Measurements from ENCODE around the gene DISC1.
"Not testable (repeated sequence)": the region's sequence is repeated elsewhere in the genome, so short reads cannot be mapped to it uniquely, and the experiment has no call there.

The DISC1 gene

DNA sequence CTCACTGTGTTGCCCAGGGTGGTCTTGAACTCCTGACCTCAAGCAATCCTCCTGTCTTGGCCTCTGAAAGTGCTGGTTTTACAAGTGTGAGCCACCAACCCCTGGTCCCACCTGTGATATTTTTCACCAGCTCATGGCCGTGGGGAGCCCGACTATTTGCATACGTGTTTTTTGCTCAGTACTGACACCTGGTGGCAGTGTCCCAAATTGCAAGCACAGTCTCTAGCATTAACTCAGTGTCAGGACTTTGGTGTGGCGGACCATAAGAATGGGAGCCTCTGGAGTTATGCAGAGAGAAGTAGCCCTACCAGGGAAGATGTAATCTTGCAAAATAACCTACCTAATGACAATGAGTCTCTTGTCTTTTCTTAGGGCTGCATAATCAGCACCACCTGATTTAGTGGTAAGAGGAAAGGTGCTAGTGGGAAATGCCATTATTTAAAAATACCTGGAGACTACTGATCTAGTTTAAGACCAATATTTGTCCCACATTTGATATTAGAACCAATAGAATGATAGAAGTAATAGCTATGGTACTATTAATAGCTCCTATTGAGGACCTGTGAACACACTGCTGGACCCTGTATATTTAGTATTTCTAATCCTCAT lies 305.4 kb downstream of the DISC1 start:
- DNase-seq (ENCODE audit: low spot score) = no peak

GRCh38 chr1:231933711-231934626 lies 307.4 kb downstream of the DISC1 start:
- DNase-seq (ENCODE audit: low spot score) = no peak

- no peak for DNase-seq (ENCODE audit: low spot score)
These were observed 308.2 kb downstream of the DISC1 start for GRCh38 chr1:231934797-231935196.

DNA sequence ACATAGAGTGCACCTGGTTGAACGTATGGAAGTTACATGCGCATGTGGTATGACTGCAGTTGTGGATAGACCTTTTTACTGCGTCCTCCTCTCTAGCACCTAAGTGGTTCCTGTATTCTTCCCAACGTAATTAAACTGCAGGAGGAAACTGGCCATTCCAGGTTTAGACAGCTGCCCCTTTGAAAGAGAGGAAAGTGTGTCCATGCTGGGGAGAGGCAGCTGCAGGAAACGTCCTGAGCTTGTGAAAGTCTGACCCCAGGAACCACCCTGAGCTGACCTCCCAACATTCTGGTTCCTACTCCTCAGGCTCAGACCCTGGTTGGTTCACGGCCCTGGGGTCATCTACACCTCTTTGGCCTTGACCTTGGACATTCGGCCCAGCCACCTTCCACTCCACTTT lies 309.3 kb downstream of the DISC1 start:
- DNase-seq (ENCODE audit: low spot score) = no peak

DNA sequence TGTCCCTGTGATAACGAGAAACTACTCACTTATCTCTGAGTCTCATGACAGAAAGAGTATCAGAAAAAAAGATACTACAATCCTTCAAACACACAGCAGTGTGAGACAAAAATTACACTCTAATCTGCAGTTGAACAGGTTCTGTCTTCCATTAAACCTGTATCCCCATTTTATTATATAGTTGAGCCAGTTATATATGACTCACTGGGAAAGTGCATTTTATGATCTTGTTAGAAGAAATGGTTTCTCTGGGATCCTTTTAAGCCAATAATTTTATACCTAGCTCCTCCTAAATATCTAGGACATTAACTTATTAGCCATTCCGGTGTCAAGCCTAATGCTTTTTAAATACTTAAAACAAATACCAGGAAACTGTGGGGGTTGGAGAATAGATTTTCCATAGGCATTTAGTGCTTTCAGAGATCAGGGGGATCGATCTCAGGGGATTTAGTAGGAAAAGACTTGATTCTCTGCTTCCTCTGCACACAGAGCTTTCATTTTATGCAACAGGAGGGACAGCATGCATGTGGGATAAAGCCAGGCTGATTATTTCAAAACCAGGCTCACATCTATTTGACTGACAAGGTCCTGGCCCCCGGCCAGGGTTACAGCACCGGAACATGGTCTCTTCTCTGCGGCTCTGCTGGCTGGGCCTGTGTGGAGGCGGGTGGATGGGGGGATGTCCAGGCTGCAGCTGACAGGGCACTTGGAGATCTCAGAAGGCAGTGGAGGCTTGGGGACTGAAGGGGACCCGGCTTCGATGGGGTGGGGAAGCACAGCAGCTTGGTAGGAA lies 310.6 kb downstream of the DISC1 start:
- no peak for DNase-seq (ENCODE audit: low spot score)

GRCh38 chr1:231938211-231938610 lies 311.6 kb downstream of the DISC1 start:
- DNase-seq (ENCODE audit: low spot score) = no peak

DNA sequence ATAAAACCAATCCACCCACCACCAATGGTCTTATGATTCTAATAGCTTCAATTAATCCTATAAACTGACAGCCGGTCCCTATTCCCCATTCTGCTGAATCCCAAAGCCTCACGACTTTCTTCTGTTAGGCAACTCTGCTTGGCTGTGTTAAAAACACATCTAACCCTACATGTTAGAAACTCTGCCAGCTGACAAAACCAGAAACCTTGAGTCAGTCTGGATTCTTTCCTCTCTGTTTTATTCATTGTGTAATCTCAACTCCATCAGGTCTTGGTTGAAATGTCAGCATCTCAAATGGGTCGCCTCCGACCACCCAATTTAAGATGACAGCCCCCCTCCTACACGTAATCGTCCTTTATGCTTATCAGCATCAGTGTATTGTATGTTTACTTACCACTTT lies 312.1 kb downstream of the DISC1 start:
- no peak for DNase-seq (ENCODE audit: low spot score)

DNA sequence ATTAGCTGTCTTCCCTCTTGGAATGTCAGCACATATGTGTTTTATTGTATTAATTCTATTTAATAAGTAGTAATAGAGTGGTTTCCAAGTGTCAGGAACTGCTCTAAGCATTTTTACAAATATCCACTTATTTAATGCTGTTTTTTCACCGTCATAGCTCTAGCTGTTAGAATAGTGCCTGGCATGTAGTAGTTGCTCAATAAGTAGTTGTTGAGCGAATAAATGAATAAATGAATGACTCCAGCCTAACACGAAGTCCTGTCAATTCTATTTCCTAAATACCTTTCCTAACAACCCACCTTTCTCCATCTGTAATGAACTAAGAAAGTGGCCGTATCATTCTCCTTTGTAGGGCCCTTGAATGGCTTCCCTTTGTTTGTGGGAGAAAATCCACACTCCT lies 312.5 kb downstream of the DISC1 start:
- no peak for DNase-seq (ENCODE audit: low spot score)

- no peak for DNase-seq (ENCODE audit: low spot score)
These were observed 313.5 kb downstream of the DISC1 start for GRCh38 chr1:231940116-231940515.

DNA sequence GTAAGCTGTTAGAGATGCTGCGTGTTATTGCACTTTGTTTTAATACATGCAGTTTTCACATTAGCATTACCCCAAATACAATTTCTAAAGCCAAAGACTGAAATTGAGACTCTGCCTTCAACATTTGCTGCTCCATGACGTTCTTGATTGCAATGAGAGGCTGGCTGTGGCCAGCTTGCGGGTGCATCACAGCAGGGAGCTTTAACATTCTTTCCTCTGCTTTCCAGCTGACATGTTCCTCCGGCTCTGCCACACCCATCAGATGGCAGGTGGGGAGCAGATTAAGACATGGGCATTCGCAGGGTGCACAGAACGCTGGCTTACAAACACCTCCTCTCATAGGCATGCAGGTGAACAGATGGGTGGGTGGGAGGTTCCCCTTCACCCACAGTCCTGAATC lies 314.1 kb downstream of the DISC1 start:
- no peak for DNase-seq (ENCODE audit: low spot score)

DNA sequence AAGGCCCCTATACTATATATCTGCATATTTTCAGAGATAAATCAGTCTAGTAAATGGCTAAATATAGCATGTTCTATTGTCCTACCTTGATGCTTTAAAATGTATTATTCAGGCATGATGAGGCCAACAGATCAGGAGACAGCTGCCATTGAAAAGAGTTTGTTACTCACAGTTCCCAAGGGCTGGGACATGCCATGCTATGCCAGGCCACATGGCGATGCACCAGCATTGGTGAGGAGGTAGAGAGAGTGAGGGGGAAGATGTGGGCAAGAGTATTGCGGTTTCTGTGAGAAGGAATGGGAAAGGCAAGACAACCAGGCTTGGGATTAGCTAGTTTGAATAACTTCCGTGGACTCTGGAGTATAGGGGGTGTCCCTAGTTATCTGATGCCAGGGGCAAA lies 316.5 kb downstream of the DISC1 start:
- DNase-seq (ENCODE audit: low spot score) = no peak

- not testable (repeated sequence) for DNase-seq (ENCODE audit: low spot score)
These were observed 321.5 kb downstream of the DISC1 start for GRCh38 chr1:231948102-231948501.

DNA sequence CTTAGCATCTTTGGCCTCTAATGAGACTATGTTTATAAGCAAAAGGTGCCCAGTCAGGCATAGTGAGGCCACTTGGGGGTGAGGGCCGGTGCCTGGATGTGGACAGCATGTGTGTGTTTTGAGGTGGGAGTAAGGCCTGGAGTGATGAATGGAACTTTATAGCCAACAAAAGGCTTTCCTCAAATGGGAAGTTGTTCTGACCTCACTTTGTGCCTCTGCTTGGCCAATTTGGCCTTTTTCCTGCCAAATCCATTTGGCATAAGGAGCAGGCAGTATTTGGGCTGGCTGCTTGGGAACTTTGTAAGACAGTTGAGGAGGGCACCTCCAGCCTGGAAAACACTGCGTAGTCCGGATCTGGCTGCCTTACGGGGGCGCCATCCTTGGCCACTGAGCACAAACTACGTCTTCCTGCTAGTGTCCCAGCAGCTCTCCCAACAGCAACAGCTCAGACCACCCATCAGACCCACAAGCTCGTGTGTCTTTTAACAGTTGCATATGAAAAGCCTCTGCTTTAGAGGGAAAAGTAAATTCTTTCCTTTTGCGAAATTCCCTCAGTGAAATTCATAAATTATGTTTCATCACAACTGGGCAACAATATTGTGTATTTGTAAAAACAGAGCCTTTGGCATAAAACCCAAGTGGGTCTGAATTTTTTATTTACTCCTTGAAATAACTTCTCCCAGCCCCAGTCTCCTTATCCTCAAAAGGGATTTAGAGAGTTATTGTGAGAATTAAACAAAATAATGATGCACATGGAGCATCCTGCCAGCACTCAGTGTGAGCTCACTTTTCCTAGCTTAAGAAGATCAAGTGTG lies 322.9 kb downstream of the DISC1 start:
- no peak for DNase-seq (ENCODE audit: low spot score)

DNA sequence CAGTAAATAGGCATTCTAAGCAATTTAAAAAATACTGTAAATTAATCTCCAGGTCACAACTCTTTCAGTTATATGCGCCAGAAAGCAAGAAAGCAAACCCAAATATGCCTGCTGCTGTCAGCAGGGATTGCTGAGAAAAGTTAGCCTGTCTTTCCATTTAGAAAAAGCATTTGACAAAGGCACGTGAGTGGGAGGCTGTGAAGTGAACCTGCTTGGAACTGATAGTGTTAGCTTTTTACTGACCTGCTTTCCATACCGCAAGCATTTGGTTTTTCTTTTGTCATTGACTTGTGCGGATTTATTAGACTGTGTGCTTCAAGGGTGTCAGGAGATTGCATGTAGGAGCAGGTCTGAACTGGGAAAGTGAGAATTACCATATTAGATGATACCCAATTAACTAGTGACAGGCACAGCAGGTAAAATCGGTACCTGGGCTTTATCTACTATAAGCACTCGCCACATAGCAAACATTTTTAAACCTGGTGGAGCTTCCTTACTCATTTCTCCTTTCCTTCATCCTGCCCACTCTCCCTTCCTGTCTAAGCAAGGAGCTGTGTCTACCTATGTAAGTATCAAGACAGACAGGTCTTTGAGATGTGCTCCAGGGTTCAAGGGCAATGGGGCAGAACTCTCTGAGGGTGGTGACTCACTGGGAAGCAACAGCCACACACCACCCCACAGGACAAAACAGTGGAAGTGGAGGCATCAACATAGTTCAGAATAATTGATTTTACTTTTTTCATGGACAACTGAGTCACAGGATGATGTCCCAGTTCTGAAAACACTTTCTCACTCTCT lies 323.9 kb downstream of the DISC1 start:
- no peak for DNase-seq (ENCODE audit: low spot score)

DNA sequence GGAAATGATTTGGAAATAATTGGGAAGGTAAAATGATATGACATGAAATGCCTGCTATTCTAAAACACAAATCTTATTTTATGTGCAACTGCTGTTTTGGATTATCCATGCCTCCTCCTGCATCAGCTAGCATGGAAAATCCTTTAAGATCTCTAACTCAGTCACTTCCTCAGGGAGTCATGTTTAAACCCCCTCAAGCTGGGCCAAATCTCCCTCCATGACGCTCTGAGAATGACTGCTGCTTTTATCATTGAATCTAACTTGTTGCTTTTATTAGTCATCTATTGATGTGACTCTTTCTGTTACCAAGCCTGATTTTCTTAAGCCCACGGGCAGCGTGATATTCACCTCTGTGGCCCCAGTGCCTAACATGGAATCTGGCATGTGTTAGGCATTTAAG lies 324.8 kb downstream of the DISC1 start:
- DNase-seq (ENCODE audit: low spot score) = no peak

DNA sequence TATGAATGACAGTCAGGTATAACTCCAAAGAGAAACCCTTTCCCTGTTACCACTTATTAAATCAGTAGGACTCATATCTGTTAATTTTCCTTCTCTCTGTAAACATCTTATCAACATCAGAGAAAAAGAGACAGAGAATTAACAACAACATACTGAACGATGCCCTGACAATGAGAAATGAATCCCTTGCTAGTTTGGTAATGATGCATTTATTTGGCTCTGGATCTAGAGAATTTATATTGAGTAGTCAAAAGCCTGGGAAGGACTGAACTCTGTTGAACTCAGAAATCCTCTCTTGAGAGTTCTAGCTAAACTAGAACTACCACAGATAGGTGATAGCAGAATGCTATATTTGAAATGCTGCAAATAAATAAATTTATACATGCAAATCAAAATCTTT lies 325.6 kb downstream of the DISC1 start:
- no peak for DNase-seq (ENCODE audit: low spot score)

- no peak for DNase-seq (ENCODE audit: low spot score)
These were observed 327.1 kb downstream of the DISC1 start for GRCh38 chr1:231953660-231954059.

DNA sequence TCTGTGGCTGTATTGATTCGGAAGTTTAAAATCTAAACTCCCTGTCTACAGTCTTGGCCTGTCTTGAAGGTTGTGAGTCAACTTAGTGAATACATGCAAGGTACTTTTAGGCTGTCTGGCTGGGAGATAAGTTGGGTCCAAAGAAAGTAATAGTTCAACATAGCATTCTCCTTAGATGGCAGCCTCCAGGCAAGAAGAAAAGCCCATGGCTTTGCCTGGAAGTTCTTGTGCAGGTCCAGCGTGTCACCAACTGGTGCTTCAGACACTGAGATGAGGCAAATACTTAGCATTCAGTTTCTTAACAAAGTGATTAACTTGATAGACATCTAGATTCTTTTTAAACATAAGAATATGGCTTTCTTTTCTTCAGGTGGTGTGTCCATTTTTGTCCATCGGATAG lies 328.2 kb downstream of the DISC1 start:
- no peak for DNase-seq (ENCODE audit: low spot score)

GRCh38 chr1:231957359-231957758 lies 330.8 kb downstream of the DISC1 start:
- no peak for DNase-seq (ENCODE audit: low spot score)

DNA sequence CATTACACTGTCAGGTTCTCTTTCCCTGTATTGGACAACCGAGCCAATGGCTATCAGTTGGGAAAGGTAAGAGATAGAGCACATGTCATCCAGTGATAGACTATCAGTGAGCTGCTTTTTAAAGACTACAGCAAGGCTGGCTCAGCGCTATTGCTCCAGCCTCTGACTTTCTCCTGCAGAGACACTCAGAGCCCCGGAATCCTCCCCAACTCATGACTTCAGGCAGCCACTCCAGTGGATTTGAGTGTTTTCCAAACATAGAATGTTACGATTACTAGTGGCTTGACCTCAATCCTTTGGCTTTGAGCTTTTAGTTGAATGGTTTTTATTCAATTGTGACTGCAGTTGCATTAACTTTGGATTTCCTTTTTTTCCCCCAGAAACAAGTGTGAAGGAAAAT lies 331.9 kb downstream of the DISC1 start:
- DNase-seq (ENCODE audit: low spot score) = peak; percentile 26

DNA sequence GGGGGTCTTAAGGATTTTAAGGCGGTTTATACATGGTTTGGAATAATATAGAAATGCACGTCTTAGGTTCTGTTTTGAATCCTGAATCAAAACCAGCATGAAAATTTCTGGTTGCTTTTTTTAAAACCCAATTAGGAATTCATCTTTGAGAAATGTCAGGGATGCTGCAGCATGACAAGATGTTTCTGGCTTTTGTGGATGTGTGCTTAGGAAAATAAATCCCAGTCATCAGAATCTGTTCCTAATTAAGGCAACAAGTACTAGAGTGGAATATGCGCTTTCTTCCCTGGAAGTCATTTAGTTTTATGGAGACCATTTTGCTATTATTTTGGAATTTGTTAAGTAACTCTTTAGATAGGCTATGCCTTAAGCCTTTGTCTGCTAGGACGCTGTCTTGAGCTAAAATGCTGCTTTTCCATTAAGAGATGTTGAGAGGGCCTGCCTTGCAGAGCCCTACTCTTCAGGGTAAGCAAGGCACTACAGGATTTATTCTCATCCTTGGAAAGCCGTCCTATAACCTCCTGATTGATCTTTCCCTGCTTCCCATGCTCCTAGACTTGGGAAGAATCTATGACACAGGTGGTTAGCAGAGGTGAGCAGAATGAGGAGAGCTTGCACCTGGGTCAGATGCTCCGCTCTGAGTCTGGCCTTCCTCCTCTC lies 332.8 kb downstream of the DISC1 start:
- no peak for DNase-seq (ENCODE audit: low spot score)

All from AG08396 (cell line).